SKM-1 treated with dmso at 0.1 percent for 144 hours (cell line): Measurements from ENCODE around the gene SRRM2.
A peak's percentile ranks its signal among the peaks of the same experiment; 100 is the strongest.

Experiments used
- DNase-seq: peaks from one replicate; lab custom pipeline; 2025; ENCODE audit not compliant: unreplicated experiment; lab: John Stamatoyannopoulos, UW

The SRRM2 gene

DNA sequence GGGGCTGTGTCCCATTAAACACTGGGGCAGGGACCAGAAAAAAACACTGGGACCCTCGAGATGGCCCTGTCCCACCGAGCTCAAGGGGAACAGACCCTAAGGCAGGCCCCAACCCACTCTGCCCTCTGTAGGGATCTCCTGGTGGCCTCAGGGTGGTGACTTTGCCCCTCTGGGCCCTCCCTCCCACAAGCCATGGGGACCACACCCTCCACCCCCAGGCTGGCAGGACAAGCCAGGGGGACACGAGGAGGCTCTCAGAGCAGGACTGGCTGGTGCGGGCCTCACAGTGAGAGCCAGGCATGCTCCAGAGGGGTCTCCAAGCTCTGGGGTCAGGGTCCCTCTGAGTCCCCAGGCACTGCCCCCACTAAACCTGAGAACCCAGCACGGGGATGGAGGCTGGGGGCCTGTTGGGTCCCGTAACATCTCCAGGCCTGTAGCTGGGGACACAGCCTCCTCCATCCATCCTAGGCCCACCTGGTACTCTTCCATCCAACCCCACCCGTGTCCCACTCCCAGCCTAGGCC lies 14.5 kb upstream of the SRRM2 start:
- DNase-seq: no peak

DNA sequence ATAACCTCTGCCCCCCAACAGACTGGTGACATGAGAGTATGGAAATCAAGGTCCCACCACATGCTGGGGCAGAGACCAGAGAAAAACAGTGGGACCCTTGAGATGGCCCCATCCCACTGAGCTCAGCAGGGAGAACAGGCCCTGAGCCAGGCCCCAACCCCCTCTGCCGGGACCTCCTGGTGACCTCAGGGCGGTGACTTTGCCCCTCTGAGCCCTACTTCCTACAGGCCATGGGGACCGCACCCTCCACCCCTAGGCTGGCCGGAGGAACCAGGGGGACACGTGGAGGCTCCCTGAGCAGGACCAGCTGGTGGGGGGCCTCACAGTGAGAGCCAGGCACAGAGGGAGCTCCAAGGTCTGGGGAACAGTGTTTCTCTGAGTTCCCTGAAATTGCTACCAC lies 13.8 kb upstream of the SRRM2 start:
- DNase-seq: no peak

DNA sequence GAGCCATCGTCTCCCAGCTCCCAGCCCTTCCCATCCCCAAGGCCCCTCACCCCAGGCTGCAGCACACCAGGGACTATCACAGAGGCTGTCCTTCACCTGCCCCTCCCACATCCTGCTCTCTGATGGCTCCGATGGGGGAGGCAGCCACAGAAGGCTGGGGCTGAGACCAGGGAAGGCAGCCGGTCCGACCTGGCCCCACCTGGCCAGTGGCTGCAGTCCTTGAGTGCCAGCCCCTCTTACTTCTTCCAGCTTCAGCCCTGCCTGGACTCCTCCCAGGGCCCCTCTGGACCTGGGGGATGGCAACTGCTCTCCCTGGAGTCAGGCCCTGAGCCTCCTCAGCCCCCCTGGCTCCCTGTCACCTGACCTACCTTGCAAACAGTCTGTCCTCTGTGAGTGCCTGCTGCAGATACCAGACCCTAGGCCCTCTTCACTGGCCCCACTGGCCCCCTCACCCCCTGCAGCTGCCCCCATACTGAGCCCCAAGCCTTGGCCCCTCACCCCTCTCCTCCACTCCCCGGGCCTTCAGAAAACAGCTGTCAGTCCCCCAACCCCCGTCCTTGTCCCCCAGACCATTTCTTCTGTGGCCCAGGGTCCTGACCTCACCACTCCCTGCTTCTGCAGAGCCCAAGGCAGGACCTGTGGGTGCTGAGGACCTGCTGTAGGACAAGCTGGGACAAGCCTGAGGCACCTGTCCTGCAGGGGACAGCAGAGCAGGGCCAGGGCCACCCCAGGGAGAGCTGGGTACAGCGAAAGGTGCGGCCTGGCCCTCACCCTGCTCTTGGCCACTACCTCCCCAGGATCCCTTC lies 12.6 kb upstream of the SRRM2 start:
- DNase-seq: no peak

DNA sequence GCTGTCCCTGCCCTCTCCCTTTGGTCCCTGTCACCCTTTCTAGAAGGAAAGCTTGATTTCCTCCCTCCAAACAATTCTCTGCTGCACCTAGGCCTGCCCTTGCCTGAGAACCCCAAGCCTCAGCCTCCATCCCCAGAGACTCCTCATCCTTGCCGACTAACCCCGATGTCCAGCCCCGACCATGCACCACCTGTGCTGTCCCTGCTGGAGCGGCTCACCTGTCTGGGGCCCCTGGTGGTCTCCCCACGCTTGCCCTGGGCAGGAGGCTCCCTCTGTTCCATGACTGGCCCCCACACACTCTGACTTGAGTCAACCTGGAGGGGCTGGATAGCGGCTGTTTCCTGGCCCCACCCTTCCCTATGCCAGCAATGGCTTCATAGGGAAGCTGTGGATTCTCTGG lies 12.0 kb upstream of the SRRM2 start:
- no peak for DNase-seq

DNA sequence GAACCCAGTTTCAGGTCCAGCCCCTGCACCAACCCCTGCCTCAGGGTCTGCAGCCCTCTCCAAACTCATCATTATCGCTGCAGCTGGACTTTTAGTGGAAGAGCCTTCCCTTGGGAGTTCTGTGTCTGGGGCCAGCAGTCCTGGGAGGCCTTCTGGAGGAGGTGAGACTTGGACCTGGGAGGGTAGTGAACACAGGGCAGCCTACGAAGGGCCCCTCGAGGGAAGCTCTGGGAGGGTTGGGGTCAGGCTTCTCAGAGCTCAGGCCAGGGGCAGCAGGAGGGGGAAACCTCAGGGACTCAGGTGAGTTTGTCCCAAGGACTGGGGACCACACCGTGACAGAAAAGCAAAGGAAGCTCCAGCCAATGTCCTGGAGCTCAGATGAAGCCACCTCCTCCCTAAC lies 11.3 kb upstream of the SRRM2 start:
- no peak for DNase-seq

DNA sequence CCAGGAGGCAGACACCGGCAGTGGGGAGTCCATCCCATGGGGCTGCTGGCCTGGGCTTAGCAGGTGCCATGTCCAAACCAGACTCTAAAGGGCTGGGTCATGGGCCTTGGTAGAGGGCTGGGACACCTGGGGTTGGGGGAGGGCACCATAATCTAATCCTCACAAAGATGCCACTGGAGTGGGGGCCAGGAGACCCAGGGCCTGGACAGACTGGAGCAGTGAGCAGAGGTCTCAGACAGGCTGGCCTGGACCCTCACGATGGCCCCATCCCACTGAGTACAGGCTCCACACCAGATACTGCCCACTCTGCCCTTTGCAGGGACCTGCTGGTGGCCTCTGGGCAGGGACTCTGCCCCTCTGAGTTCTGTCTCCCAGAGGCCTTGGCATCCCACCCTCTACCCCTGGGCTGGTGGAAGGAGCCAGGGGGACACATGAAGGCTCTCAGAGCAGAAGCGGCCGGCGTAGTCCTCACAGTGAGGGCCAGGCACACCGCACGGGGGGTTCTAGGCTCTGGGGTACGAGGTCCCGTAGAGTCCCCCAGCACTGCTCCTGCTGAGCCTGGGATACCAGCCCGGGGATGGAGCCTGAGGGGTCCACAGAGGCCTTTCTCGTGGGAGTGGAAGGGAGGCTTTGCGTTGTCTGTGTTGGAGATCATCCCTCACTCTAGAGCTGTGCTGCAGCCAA lies 10.0 kb upstream of the SRRM2 start:
- no peak for DNase-seq

DNA sequence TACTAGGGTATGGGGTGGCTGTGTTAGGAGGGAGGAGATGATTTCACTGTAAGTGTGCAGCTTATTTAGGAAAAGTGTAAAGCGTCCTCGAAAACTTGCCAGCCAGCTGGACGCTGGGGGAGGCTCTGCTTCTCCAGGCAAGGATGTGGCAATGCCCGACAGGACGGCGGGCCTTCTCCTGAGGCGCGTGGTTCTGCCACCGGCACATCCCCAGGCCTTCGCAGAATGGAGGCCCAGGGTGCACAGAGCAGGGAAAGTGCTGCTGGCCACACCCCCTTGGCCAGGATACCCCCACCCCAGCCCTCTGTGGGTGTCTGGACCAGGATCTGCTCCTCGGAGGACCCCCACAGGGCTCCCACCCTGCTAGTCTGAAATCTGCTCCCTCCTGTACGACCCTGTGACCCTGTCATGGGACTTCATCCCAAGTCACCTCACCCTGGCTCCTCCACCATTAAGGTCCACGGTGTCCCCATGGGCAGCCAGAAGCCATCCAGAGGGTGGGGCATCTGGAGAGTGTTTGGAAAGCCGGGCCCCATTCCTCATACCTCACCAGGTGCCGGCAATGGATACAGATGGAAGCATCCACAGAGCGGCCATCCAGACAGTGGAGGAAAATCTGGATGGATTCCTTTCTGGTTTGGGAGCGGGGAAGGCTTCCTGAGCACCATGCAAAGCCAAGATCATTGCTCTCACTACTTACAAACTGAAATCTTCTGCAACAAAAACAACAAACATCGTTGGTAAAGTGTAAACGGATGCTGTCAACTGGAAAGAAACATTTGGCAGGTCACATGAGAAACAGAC lies 9.2 kb upstream of the SRRM2 start:
- DNase-seq: no peak

DNA sequence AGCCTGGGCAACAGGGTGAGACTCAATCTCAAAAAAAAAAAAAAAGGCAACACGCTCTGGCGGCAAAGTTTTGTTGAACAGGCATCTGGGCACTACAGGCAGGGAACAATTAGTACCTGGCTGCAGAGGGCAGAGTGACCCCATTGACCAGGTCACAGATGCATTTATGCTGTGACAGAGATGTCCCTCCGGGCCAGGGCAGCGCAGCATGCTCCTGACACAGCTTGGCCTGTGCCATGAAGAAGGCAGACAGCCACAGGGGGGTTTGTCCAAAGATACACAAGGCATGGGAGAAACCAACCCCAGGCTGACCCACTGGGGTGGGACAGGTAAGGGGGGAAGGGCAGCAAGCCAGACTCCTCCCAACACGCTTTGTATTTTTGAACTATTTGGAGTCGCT lies 7.7 kb upstream of the SRRM2 start:
- DNase-seq: no peak

DNA sequence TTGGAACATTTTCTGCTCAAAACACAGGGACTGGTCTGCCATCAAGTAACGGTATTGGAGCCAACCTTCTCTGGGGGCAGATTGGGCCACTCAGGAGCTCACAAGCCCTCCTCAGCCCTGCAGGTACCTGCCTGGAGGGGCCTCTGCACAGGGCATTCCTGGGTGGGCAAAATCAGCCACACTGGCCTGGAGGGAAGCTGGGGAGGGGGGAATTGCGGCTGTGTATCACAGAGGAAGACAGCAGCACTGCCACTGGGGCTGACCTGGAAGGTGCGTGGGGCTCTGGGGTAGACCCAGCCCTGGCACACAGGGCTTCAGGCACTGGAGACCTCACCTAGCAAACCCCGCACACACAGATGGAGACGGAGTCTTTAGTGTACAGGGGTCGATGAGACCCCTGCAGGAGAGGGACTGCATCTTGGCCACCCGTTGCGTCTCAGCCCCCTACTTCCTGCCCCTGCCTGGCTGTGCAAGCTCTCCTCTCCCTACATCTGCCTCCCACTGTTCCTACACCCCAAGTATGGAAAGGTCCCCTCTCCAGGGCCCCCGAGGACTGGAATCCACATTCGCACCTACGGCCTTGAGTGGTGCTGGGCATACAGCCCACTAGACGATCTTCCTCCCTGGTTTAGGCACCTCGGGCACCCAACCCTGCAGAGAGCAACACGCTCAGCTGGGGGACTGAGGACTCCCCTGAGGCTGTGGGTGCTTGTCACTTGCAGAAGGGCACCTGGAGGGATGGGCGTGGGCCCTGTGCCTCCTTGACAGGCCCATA lies 7.1 kb upstream of the SRRM2 start:
- no peak for DNase-seq

DNA sequence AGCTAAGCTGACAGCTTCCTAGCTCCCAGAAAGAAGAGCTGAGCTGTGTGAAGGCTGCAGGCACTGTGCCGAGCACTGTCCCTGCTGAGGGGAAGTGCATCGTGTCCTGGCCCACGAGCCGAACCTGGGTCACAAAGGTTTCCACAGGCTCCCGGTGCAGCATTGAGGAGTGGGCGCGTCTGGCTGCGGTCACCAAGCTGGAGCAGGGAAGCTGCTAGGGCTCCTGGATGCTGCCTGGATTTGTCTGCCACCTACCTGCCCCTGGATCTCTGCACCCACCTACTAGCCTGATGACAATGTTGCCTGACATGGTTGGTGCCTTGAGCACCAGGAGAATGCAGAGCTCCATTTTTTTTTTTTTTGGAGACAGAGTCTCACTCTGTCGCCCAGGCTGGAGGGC lies 6.5 kb upstream of the SRRM2 start:
- DNase-seq: no peak

DNA sequence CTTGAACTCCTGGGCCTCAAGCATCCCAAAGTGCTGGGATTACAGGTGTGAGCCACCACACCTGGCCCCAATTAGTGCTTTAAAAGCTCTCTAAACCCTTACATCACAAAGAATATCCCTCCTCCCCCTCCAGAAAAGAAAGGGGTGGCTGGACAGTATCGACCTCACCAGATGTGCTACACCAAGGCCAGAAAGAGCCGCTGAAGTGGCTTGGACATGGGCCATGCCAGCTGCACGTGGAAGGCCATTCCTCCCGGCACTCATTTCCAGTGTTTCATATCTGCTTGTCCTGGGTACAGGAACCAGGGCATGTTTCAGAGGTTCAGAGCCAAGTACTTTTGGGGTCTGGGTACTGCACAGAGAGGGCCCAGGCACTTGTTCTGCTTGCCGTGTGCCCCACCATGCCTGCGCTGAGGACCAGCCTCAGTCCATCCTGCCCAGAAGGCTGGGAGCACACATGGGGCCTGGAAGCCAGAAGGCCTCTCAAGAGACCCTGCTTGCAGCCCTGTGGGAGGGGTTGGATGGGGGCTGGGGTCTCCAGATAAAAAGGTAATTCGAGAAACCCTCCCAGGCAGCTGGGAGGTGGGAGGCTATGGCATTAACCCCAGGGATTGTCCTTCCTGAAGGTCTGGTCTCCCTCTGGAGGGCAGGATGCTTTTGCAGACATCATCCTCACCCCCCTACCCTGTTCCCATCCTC lies 3.5 kb upstream of the SRRM2 start:
- no peak for DNase-seq

DNA sequence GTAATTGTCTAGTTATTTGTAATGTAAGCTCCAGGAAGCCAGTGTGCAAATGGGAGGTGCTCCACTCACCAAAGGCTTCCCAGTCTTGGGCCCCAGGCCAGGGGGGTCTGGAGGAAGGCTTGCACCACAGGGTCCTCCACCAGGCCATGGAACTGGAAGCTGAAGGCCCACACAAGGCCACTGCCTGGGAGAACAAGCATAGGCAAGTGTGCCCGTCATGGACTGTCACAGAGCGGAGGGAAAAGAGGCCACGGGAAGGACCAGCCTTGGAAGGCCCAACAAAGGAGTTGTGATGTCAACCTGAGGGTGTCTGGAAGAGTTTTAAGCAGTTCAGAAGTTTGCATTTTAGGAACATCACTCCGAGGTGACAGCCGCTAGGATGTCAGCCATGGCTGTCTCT lies 3.0 kb upstream of the SRRM2 start:
- no peak for DNase-seq

DNA sequence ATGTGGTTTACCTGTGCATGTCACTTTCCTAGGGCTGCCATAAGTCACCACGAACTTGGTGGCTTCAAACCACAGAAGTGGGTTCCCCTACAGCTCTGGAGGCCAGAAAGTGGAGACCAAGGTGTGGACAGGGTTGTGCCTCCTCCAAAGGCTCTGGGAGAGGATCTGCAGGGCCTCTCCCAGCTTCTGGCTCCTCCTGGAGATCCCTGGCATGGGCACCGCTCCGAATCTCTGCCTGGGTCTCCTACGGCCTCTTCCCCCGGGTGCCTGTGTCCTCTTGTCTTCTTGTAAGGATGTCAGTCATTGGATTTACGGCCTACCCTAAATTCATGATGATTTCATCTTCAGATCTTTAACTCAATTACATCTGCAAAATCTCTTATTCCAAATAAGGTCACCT lies 2.5 kb upstream of the SRRM2 start:
- no peak for DNase-seq

DNA sequence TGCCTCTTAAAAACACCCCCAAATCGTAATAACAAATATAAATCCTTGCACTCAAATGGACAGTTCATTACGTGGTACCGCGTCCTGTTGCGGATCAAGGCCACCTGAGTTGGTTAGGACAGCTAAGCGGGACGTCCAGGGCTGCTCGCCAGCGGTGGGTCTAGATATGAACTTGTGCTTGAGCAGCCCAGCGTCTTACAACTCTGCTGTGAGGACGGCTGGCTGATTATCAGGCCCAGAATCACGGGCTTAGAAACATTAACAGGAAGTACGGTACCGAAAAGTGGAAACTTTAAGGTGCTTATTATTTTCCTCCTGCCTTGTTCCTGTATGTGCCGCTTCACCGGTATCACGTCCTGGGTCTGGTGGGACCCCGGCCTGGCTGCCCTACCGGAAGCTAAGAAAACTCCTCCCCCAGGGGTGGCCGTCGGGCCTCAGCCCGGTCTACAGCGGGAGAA lies 832 bp upstream of the SRRM2 start:
- DNase-seq: peak; percentile 41

DNA sequence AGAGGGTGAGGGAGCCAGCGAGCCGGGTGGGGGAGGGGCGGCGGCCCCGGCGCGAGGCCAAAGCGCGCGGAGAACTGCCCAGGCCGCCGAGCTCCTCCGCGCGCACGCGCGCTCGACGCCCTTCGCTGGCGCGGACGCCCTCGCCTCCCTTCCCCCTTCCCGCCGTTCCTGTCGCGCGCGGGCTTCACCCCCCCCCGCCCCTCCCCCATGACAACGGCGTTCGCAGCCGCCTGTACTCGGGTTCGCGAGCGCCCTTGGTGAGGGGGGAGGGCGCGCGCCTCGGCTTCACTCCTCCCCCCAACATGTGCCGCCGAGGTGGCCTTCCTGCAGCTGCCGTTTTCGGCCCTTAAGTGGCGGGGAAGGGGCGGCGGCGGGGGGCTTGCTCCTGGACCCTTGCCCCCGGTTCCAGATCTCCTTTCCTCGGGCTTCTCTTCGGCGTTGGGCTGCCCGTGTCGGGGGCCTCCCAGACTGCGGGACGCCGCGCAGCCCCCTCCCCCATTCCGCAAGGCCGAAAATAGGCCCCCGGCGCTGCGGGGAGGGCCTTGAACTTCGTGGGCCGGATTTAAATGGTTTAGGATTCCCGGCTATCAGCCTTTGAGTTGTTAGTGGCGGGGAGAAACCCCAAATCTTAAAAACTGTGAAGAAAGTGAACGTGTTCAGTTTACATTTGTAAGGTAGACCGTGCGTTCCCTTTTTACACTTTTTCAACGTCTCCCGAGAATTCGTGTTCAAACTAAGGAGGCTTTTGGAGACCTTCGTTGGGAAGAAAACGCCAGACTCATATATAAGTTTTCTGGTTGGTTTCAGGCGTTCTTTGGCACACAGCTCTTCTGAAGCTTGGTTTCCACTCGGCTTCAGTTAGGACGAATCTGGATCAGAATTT lies 653 bp downstream of the SRRM2 start:
- peak; percentile 79 for DNase-seq

DNA sequence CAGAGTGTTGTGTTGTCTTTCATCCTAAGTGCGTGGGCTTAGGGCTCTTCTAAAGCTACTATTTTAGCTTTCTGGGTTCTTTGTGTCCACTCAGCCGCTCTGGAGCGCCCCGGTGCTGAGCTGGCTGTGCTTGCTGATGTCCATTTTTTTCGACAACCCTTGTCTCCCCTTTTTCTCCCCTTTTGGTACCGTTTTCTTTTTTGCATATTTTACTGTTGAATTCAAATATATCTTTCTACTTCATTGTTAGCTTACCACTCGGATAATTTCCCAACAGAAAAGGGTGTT lies 1.2 kb downstream of the SRRM2 start:
- no peak for DNase-seq

DNA sequence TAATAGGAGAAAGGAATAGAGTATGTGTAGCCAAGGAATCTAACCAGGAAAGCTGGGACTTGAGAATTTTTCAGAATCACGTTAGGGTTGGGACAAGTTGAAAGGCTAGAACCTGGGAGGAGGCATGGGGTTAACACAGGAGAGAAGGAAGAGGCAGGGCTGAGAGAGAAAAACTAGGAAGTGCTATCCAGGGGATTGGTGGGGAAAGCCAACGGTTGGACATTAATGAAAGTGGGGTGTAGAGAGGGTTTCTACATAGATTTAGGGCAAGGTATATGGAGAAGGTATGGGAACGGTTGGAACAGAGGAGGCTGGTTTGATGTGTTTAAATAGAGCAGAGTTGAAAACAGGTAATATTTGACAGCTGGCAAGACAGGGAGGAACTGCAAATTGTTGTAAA lies 2.7 kb downstream of the SRRM2 start:
- DNase-seq: no peak

DNA sequence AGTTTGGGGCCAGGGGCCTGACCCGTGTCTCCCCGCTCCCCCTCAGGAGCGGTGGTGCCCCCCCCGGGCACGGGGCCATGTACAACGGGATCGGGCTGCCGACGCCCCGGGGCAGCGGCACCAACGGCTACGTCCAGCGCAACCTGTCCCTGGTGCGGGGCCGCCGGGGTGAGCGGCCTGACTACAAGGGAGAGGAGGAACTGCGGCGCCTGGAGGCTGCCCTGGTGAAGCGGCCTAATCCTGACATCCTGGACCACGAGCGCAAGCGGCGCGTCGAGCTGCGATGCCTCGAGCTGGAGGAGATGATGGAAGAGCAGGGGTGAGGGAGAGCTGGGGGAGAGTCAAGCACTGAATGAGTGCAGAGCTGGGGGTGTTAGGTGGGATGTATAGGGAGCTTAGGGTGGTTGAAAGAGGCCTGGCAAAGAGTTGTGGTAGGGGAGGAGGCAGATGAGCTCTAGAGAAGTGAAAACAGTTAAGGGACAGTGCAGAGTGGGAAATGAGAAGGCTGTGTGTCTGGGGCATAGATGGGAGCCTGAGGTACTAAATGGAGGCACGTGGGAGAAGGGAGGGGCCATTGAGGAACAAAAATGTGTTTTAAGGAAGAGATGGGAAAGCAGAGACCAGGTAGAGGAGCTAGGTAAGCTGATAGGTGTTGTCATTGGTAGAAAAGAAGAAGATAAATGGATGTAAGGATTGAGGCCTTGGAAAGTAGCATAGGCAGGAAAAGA lies 4.0 kb downstream of the SRRM2 start:
- DNase-seq: no peak

DNA sequence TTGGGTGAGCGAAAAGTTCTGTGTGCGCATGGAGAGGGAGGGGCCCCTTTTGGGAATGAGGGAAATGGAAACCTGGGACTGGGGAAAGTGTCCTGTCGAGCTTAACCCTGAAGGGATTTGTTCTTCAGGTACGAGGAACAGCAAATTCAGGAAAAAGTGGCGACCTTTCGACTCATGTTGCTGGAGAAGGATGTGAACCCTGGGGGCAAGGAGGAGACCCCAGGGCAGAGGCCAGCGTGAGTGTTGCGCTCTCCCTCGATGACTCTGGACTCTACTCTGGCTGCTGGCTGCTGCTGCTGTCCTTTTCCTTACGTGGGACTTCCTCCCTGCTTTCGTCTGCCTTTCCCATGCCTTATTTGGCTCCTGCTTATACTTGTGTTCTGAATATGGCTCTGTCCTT lies 4.9 kb downstream of the SRRM2 start:
- no peak for DNase-seq
